Naive thymus-derived CD8-positive, alpha-beta T cell (primary cell): ENCODE measurements around the gene CASQ2. TPM values are rescaled to one million over a fixed set of nuclear protein-coding genes. Genes with fewer than 3 reads are reported as not detected.
"Not testable (repeated sequence)": the region's sequence is repeated elsewhere in the genome, so short reads cannot be mapped to it uniquely, and the experiment has no call there.

Experiments used
- ATAC-seq, 2 donors: fragments of 150-1000 bp; cut with Tn5 transposase in 1 of 2; sonication (Bioruptor Pico), chemical (Tn5 transposase) in 1 of 2; 1 replicate in 1 of 2; 2 replicates in 1 of 2; pipeline ENCODE4 v1.10.0; 2021; ENCODE audit warnings: mild to moderate bottlenecking in 2 of 2, moderate library complexity in 2 of 2
- POLR2A ChIA-PET: fragments of 350-600 bp; sonication (Branson Sonifier 250); formaldehyde crosslinking; loops from one replicate; lab custom pipeline; 2021; ENCODE audit warnings: antibody characterized with exemption; lab: Charles Lee
- DNase-seq, 10 donors: peaks; one replicate each; pipeline versions ENCODE4 v3.0.0 to v3.0.0-alpha.2; 2020 to 2022
- H3K27ac Mint-ChIP-seq, 10 donors: one replicate each; pipeline ENCODE4 v1.8.0; 2020 to 2022; ENCODE audit warnings: mild to moderate bottlenecking in 10 of 10, mixed read lengths in 10 of 10, moderate library complexity in 4 of 10, inconsistent platforms in 1 of 10
- H3K27me3 Mint-ChIP-seq, 5 donors: one replicate each; pipeline ENCODE4 v1.8.0; 2021 to 2022; ENCODE audit warnings: mixed read lengths in 5 of 5
- H3K36me3 Mint-ChIP-seq, 3 donors: one replicate each; pipeline ENCODE4 v1.8.0; 2020 to 2022; ENCODE audit warnings: mixed read lengths in 3 of 3, mild to moderate bottlenecking in 2 of 3, inconsistent platforms in 1 of 3
- H3K4me1 Mint-ChIP-seq, 4 donors: one replicate each; pipeline ENCODE4 v1.8.0; 2021 to 2022; ENCODE audit warnings: mixed read lengths in 4 of 4
- H3K4me3 Mint-ChIP-seq, 10 donors: one replicate each; pipeline ENCODE4 v1.8.0; 2020 to 2022; ENCODE audit warnings: mild to moderate bottlenecking in 10 of 10, mixed read lengths in 10 of 10, moderate library complexity in 6 of 10, inconsistent platforms in 1 of 10
- H3K9me3 Mint-ChIP-seq, 9 donors: one replicate each; pipeline ENCODE4 v1.8.0; 2020 to 2022; ENCODE audit warnings: mixed read lengths in 9 of 9, mild to moderate bottlenecking in 3 of 9, inconsistent platforms in 1 of 9, moderate library complexity in 1 of 9
- polyA plus RNA-seq, 3 donors: library from polyadenylated mRNA; unstranded; fragments of 300-500 nt; fragmentation: Illumina TruSeq; gene quantifications; one replicate each; pipeline ENCODE4 v1.2.3, GENCODE V29; 2021
- total RNA-seq, 8 experiments: library from RNA in 2 of 8; stranded (reverse) in 2 of 8; gene quantifications; one replicate each; pipeline ENCODE4 v1.2.3 and lab custom pipeline; 2021 to 2026

The CASQ2 gene
- total and polyA plus RNA-seq, 5 experiments from 2014 or later: not detected

- no peak overlapping the region for H3K4me3 Mint-ChIP-seq
Observed at GRCh38 chr1:115796036-115796435, 27.5 kb upstream of the CASQ2 start.

DNA sequence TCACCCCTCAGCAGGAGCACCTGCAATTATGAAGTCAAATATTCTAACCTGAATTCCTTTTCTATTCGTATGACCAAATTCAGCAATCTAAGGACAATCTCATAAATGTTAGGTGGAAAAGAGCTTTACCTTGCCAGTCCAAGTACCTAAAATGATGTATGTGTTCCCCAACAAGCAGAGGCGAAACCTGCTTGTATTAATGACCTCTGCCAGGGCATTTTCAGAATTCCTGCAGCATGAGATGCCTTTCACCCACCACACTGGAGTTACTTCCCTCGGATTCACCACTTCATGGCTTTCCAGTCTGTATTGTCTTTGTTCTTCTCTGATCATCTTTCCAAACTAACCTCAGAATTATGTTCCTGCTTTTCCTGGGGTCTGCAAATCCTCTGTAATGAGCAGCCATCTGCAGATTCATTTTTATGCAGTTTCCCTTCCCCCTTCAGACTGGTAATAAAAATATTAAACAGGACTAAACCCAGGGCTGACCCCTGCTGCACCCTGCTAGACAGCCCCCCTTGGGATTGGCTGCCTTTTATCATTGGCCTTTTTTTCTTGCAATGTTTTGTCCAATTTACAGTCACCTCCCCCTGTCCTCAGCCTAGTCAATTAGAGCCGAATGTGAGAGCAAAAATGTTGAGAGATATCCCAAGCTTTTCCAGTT lies 26.6 kb upstream of the CASQ2 start:
- Mint-ChIP-seq H3K9me3 (no peaks in the 10 kb centered on the region), H3K27me3 (peaks cover 12 to 43% (median 27%) of the 10 kb centered on the region in 5 donors), H3K4me3 (no peak overlapping the region), H3K4me1 (no peaks in the 10 kb centered on the region), H3K27ac (no peak overlapping the region), H3K36me3 (no peaks in the 10 kb centered on the region)
- POLR2A ChIA-PET: no interaction called here
- ATAC-seq (no peak), DNase-seq (no peak)

More at GRCh38 chr1:115796036-115796435, 27.5 kb upstream of the CASQ2 start:
- Mint-ChIP-seq H3K27me3 (peaks cover 12 to 43% (median 25%) of the 10 kb centered on the region in 5 donors), H3K36me3 (no peaks in the 10 kb centered on the region), H3K4me1 (no peaks in the 10 kb centered on the region), H3K9me3 (no peaks in the 10 kb centered on the region), H3K27ac (no peak overlapping the region)
- DNase-seq (no peak), ATAC-seq (no peak)
- POLR2A ChIA-PET: no interaction called here

- POLR2A ChIA-PET: no interaction called here
Observed at GRCh38 chr1:115793162-115793561, 24.6 kb upstream of the CASQ2 start.

DNA sequence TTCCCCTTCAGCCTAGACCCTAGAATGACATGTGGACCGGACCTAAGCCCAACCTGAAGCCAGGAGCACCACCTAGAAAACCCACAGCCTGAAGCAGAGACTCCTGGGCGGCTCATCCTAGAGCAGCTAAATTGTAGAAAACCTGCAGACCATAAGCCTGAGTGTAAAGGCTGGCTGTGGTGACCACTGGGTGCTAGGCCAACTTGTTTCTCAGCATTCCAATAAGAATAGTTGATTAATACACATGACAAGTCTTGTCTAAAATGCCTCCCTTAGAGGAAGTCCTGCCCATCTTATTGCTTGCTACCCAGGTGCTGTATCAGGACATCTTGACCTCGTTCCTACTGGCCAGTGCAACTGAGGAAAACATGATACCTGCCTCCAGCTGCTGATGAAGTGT lies 23.3 kb upstream of the CASQ2 start:
- Mint-ChIP-seq H3K36me3 (no peaks in the 10 kb centered on the region), H3K27me3 (peaks cover 12 to 43% (median 20%) of the 10 kb centered on the region in 5 donors), H3K4me3 (no peak overlapping the region), H3K9me3 (peaks cover 0 to 8% (median 3%) of the 10 kb centered on the region in 9 donors), H3K27ac (no peak overlapping the region), H3K4me1 (no peaks in the 10 kb centered on the region)
- POLR2A ChIA-PET: no interaction called here
- DNase-seq (no peak), ATAC-seq (no peak)

More at GRCh38 chr1:115793162-115793561, 24.6 kb upstream of the CASQ2 start:
- ATAC-seq (no peak), DNase-seq (no peak)
- Mint-ChIP-seq H3K27me3 (peaks cover 12 to 43% (median 23%) of the 10 kb centered on the region in 5 donors), H3K9me3 (no peaks in the 10 kb centered on the region), H3K36me3 (no peaks in the 10 kb centered on the region), H3K4me3 (no peak overlapping the region), H3K27ac (no peak overlapping the region), H3K4me1 (no peaks in the 10 kb centered on the region)

DNA sequence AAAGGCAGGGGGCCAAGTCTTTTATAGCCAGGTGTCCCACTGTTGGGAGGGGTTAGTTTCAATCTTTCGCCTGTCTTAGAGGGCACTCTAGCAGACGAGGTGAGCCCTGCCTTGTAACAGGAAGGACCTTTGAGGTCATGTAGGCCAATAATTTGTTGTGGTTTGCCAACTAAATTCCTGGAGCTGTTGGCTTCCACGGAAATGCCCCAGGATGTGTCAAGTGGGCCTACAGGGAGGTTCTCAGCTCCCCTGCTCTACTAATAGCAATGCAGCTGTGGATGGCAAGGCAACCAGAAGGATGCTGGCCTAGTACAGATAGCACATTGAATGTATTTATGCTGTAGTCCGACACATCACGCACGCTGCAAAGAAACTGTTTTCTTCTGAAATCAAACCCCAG lies 22.3 kb upstream of the CASQ2 start:
- Mint-ChIP-seq H3K9me3 (peaks cover 0 to 10% (median 3%) of the 10 kb centered on the region in 9 donors), H3K27me3 (peaks cover 10 to 40% (median 22%) of the 10 kb centered on the region in 5 donors), H3K4me3 (no peak overlapping the region), H3K4me1 (no peaks in the 10 kb centered on the region), H3K36me3 (no peaks in the 10 kb centered on the region), H3K27ac (no peak overlapping the region)
- no peak for DNase-seq
- ATAC-seq: no peak
- POLR2A ChIA-PET: no interaction called here

GRCh38 chr1:115790356-115790755 lies 21.8 kb upstream of the CASQ2 start:
- H3K9me3 Mint-ChIP-seq: peaks cover 0 to 10% (median 3%) of the 10 kb centered on the region in 9 donors
- no peaks in the 10 kb centered on the region for H3K36me3 Mint-ChIP-seq
- no peak for ATAC-seq
- peaks cover 9 to 35% (median 21%) of the 10 kb centered on the region in 5 donors for H3K27me3 Mint-ChIP-seq
- POLR2A ChIA-PET: no interaction called here
- H3K4me3 Mint-ChIP-seq: no peak overlapping the region
- no peak overlapping the region for H3K27ac Mint-ChIP-seq
- no peaks in the 10 kb centered on the region for H3K4me1 Mint-ChIP-seq
- no peak for DNase-seq

DNA sequence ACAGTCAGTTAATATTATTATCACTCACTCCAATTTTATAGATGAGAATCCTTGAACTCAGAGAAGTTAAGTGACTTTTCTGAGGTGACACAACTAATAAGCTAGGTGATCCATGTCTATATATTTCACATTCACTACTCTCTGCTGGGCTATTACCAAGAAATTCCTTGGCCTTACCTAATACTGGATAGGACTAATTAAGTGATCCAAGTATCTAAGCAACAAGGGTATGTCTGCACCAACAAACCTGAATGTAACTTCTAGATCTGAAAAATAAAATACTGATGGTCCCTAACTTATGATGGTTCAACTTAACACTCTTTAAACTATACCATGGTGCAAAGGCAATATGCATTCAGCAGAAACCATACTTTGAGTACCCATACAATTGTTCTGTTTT lies 14.8 kb upstream of the CASQ2 start:
- DNase-seq (no peak), ATAC-seq (no peak)
- Mint-ChIP-seq H3K4me1 (no peaks in the 10 kb centered on the region), H3K9me3 (peaks cover 2 to 19% (median 9%) of the 10 kb centered on the region in 9 donors), H3K27ac (no peak overlapping the region), H3K36me3 (peaks cover 0 to 4% (median 3%) of the 10 kb centered on the region in 3 donors), H3K27me3 (peaks cover 22 to 51% (median 31%) of the 10 kb centered on the region in 5 donors), H3K4me3 (no peak overlapping the region)
- POLR2A ChIA-PET: no interaction called here

GRCh38 chr1:115782571-115783281 lies 14.2 kb upstream of the CASQ2 start:
- Mint-ChIP-seq H3K4me3 (no peak overlapping the region), H3K27ac (no peak overlapping the region), H3K27me3 (peaks cover 22 to 51% (median 33%) of the 10 kb centered on the region in 5 donors), H3K36me3 (peaks cover 0 to 4% (median 3%) of the 10 kb centered on the region in 3 donors), H3K9me3 (peaks cover 2 to 19% (median 9%) of the 10 kb centered on the region in 9 donors), H3K4me1 (no peaks in the 10 kb centered on the region)
- DNase-seq (no peak), ATAC-seq (no peak)
- POLR2A ChIA-PET: no interaction called here

- Mint-ChIP-seq H3K4me3 (no peak overlapping the region), H3K4me1 (no peaks in the 10 kb centered on the region)
- POLR2A ChIA-PET: no interaction called here
Observed at GRCh38 chr1:115781851-115782250, 13.3 kb upstream of the CASQ2 start.

GRCh38 chr1:115781343-115781742 lies 12.8 kb upstream of the CASQ2 start:
- peaks cover 0 to 4% (median 3%) of the 10 kb centered on the region in 3 donors for H3K36me3 Mint-ChIP-seq
- H3K9me3 Mint-ChIP-seq: peaks cover 2 to 10% (median 5%) of the 10 kb centered on the region in 9 donors
- DNase-seq (no peak), ATAC-seq (no peak)
- H3K4me3 Mint-ChIP-seq: no peak overlapping the region
- H3K4me1 Mint-ChIP-seq: no peaks in the 10 kb centered on the region
- POLR2A ChIA-PET: no interaction called here
- no peak overlapping the region for H3K27ac Mint-ChIP-seq
- H3K27me3 Mint-ChIP-seq: peaks cover 22 to 51% (median 36%) of the 10 kb centered on the region in 5 donors

More at GRCh38 chr1:115781851-115782250, 13.3 kb upstream of the CASQ2 start:
- DNase-seq: no peak
- ATAC-seq: no peak
- Mint-ChIP-seq H3K36me3 (peaks cover 0 to 4% (median 3%) of the 10 kb centered on the region in 3 donors), H3K27me3 (peaks cover 22 to 51% (median 35%) of the 10 kb centered on the region in 5 donors), H3K27ac (no peak overlapping the region), H3K9me3 (peaks cover 2 to 15% (median 6%) of the 10 kb centered on the region in 9 donors)

DNA sequence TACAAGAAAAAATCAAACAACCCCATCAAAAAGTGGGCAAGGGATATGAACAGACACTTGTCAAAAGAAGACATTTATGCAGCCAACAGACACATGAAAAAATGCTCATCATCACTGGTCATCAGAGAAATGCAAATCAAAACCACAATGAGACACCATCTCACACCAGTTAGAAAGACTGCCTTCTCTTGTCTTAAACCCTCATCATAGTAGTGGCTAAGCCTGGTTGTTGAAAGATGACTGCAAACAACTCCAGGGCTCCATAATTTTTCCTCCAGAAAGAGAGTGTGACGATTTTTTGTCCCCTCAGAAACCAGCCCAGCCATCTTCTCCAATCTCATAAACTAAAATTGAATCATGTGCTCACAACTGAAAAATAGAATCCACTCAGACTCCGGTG lies 12.1 kb upstream of the CASQ2 start:
- H3K4me1 Mint-ChIP-seq, H3K36me3 Mint-ChIP-seq, DNase-seq, ATAC-seq, H3K27ac Mint-ChIP-seq, POLR2A ChIA-PET, H3K4me3 Mint-ChIP-seq: not testable (repeated sequence)
- Mint-ChIP-seq H3K9me3 (peaks cover 2 to 10% (median 4%) of the 10 kb centered on the region in 9 donors), H3K27me3 (peaks cover 22 to 51% (median 36%) of the 10 kb centered on the region in 5 donors)

- DNase-seq, POLR2A ChIA-PET, H3K4me3 Mint-ChIP-seq, H3K4me1 Mint-ChIP-seq, H3K36me3 Mint-ChIP-seq, ATAC-seq, H3K27ac Mint-ChIP-seq: not testable (repeated sequence)
- Mint-ChIP-seq H3K27me3 (peaks cover 24 to 49% (median 36%) of the 10 kb centered on the region in 5 donors), H3K9me3 (peaks cover 2 to 10% (median 4%) of the 10 kb centered on the region in 9 donors)
Observed at GRCh38 chr1:115779075-115779474, 10.6 kb upstream of the CASQ2 start.

DNA sequence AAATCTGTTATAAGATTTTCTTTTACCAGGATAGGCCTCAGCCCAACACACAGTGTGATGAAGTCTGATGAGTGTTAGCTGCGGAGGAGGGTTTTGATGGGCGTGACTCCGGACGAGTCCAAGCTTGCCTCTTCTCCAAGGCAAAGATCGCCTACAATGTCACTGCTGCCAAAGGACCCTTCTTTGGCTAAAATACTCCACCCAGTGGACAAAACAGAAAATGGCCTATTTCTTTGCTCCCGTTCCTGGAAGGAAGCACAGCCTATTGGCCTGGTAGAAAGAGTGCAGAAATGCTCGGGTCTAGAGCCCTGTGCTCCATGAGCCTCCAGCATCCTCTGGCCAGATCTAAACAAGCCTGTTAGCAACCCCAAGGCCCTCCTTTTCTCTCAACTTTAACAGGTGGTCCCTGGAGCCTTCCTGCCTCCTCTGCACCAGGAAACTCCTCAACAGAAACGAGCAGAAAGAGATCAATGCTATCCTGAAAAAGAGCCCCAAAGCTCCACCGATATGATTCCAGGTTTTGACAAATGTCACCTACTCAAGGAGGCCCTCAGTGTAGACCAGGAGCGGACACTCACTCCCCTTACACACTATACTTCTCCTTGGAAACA lies 3.4 kb upstream of the CASQ2 start:
- Mint-ChIP-seq H3K27ac (no peak overlapping the region), H3K4me1 (no peaks in the 10 kb centered on the region), H3K36me3 (no peaks in the 10 kb centered on the region), H3K4me3 (no peak overlapping the region), H3K9me3 (no peaks in the 10 kb centered on the region), H3K27me3 (peaks cover 9 to 22% (median 17%) of the 10 kb centered on the region in 5 donors)
- DNase-seq (no peak), ATAC-seq (no peak)
- POLR2A ChIA-PET: no interaction called here
